GM12875 (cell line): ENCODE results near the gene SPON2.

Source experiments
- H3K4me3 ChIP-seq: one replicate; pipeline ENCODE4 v1.5.1; 2011; ENCODE audit warnings: low read depth, low read length, control low read depth
- CTCF ChIP-seq: IDR thresholded peaks from 2 replicates; pipeline ENCODE4 v1.5.1; 2011; ENCODE audit warnings: low read depth, mild to moderate bottlenecking, control low read depth, inconsistent platforms, low read length, moderate library complexity, borderline replicate concordance; ENCODE audit not compliant: insufficient read depth

The SPON2 gene

GRCh38 chr4:1168191-1169101 lies 3.9 kb downstream of the SPON2 start:
- no peak for TF ChIP-seq CTCF
- H3K4me3 ChIP-seq = no peak overlapping the region

GRCh38 chr4:1167244-1167949 lies 5.0 kb downstream of the SPON2 start:
- peak overlapping the region; percentile 72 for H3K4me3 ChIP-seq
- TF ChIP-seq CTCF = peak; percentile 93

DNA sequence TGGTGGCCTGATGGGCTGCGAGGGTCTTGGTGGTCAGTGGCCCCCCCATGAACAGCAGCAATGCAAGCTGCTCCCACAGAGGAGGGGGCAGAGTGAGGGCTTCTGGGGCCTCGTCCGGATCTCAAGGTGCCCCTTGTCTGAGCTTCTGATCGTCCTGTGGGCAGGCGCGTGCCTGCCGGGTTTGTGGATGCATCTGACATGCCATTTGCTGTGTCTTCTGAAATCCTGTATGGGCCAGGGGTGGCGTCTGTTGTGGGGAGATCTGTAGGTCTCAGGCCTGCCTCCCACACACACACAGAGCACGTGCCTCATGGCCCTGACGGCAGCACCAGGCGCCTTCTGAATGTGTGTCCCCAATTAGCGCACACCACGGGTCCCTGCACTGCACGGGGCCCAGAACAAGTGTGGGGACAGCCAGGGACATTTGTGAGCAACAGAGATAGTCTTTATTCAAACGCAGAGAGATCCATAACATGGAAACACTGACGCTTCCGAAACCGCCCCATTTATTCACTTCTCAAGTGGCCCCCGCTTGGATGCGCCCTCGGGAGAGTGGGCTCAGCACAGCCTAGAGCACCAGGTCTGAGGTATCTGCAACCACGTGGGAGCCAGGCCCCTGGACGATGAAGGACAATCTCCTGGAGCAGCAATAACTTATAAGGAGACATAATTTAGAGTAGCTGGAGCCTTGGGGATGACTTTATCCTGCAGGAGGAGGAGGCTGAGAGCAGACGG lies 5.7 kb downstream of the SPON2 start:
- H3K4me3 ChIP-seq = no peak overlapping the region
- TF ChIP-seq CTCF = no peak

DNA sequence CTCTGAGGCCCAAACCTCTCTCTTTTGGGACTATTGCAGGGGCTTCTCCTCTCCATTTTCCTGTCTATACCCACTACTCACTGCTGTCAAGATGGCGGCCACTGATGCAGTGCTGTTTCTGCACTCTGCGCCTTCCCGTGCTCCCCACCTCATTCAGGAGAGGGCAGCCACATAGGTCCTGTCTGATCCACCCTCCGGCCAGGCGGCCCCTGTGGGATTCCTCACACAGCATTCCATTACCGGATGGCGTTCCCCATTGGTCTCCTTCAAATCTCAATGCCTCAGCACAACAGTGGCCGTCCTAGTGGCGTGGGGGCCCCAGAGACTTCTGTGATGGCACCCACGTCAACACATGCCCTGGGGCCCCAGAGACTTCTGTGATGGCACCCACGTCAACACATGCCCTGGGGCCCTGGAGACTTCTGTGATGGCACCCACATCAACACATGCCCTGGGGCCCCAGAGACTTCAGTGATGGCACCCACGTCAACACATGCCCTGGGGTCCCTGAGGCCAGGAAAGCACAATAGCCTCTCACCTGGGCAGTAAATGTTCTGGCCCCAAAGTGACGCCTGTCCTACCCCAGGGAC lies 7.3 kb downstream of the SPON2 start:
- H3K4me3 ChIP-seq = no peak overlapping the region
- TF ChIP-seq CTCF = no peak

DNA sequence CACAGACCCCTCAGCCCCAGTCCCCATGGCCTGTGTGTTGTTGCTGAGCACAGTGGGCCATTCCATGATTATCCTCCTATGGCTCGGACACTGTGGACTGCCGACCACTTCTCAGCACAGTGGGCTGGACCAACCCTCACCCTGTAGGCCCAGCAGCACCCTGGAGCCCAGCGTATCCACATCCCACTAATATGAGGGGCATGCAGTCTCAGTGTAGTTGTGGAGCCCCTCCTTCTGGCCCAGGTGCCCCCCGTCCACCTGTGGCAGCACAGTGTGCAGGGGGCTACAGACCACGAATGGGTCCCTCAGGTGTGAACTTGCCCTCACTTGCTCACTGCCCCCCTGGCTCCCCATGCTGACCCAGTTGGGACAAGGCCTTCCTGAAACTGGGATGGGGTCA lies 7.9 kb downstream of the SPON2 start:
- TF ChIP-seq CTCF = no peak

GRCh38 chr4:1164040-1164439 lies 8.3 kb downstream of the SPON2 start:
- no peak overlapping the region for H3K4me3 ChIP-seq
- TF ChIP-seq CTCF = no peak

More for the DNA sequence above, 7.9 kb downstream of the SPON2 start:
- H3K4me3 ChIP-seq = no peak overlapping the region
